MCF 10A (cell line): ENCODE results near the gene WNT3. TPM values are rescaled to one million over a fixed set of nuclear protein-coding genes. Genes with fewer than 3 reads are reported as not detected.
A peak's percentile ranks its signal among the peaks of the same experiment; 100 is the strongest.

Experiments used
- BruUV-seq: library from RNA; stranded (reverse); fragments of 400-500 nt; replicated peaks from 2 replicates; lab custom pipeline; 2021; lab: Mats Ljungman, UMichigan
- CTCF ChIA-PET: fragments of 300-600 bp; sonication (Branson Sonifier 250); formaldehyde crosslinking; extraction: SDS; loops from one replicate; lab custom pipeline; 2021; ENCODE audit warnings: antibody characterized with exemption, inconsistent platforms; lab: Yijun Ruan, JAX
- POLR2A ChIA-PET: fragments of 300-600, 350-650 bp; sonication (Branson Sonifier 250); formaldehyde crosslinking; extraction: SDS; loops from one replicate; lab custom pipeline; 2020; ENCODE audit warnings: antibody characterized with exemption, inconsistent platforms; lab: Yijun Ruan, JAX
- DNase-seq: peaks from one replicate; pipeline ENCODE4 v3.0.0-alpha.2; 2018; ENCODE audit not compliant: unreplicated experiment
- H3K27ac Mint-ChIP-seq: one replicate; pipeline ENCODE4 v1.8.0; 2022; ENCODE audit warnings: mild to moderate bottlenecking, low read depth, mixed read lengths; ENCODE audit not compliant: unreplicated experiment
- H3K27me3 Mint-ChIP-seq: one replicate; pipeline ENCODE4 v1.8.0; 2022; ENCODE audit warnings: mixed read lengths; ENCODE audit not compliant: insufficient read depth, unreplicated experiment
- H3K36me3 Mint-ChIP-seq: one replicate; pipeline ENCODE4 v1.8.0; 2022; ENCODE audit warnings: mild to moderate bottlenecking, moderate library complexity, mixed read lengths; ENCODE audit not compliant: insufficient read depth, unreplicated experiment
- H3K4me1 Mint-ChIP-seq: one replicate; pipeline ENCODE4 v1.8.0; 2022; ENCODE audit warnings: mixed read lengths; ENCODE audit not compliant: insufficient read depth, unreplicated experiment
- H3K4me3 Mint-ChIP-seq: one replicate; pipeline ENCODE4 v1.8.0; 2022; ENCODE audit warnings: mild to moderate bottlenecking, moderate library complexity, mixed read lengths; ENCODE audit not compliant: unreplicated experiment
- H3K9me3 Mint-ChIP-seq: one replicate; pipeline ENCODE4 v1.8.0; 2022; ENCODE audit warnings: mixed read lengths; ENCODE audit not compliant: unreplicated experiment
- intact Hi-C: fragments of 100-400 bp; cut with micrococcal nuclease; formaldehyde crosslinking; loops from 2 replicates; pipeline ENCODE4 v1.14.1; 2022
- total RNA-seq: library from RNA; stranded (reverse); gene quantifications from 2 replicates; pipeline ENCODE4 v1.2.3, GENCODE V29; 2022
- TF ChIP-seq, protein P1 (sequence below): fragments of 200-600 bp; IDR thresholded peaks from one replicate; pipeline ENCODE4 v1.8.0; 2022; ENCODE audit warnings: antibody characterized with exemption, mild to moderate bottlenecking; ENCODE audit not compliant: unreplicated experiment

WNT3 gene
- total RNA-seq, 1 experiment from 2014 or later, result 2.4 TPM

DNA sequence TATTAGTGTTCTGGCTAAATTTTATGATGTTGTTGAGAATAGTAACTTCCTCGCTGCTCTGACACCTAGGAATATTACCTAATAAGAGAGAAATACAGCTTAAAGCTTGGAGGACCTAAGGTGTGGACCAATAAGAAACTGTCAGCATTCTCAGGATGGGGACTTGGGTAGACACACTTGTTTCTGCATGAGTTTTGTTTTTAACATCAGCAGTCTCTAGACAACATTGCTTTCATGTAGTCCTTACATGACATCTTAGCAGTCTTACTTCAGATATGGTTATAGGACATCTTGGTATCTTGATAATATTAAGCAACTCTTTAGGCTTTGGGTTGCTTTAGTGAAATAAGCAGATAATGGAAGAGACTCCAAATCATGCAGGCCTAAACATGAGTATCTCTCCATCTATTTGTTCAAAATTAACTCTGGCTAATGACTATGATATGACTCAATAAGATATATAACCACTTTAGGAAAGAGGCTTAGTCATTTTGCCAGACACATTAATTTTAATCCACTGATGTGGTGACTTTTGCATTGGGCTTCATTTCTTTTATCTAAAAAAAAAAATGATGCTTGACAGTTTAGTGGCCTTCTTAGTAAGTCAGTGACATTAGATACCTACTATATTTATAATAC lies 84.5 kb downstream of the WNT3 start:
- TF ChIP-seq, protein P1, sequence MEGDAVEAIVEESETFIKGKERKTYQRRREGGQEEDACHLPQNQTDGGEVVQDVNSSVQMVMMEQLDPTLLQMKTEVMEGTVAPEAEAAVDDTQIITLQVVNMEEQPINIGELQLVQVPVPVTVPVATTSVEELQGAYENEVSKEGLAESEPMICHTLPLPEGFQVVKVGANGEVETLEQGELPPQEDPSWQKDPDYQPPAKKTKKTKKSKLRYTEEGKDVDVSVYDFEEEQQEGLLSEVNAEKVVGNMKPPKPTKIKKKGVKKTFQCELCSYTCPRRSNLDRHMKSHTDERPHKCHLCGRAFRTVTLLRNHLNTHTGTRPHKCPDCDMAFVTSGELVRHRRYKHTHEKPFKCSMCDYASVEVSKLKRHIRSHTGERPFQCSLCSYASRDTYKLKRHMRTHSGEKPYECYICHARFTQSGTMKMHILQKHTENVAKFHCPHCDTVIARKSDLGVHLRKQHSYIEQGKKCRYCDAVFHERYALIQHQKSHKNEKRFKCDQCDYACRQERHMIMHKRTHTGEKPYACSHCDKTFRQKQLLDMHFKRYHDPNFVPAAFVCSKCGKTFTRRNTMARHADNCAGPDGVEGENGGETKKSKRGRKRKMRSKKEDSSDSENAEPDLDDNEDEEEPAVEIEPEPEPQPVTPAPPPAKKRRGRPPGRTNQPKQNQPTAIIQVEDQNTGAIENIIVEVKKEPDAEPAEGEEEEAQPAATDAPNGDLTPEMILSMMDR, result no peak
- Mint-ChIP-seq H3K4me1 (no peaks in the 10 kb centered on the region), H3K36me3 (no peaks in the 10 kb centered on the region), H3K27me3 (no peaks in the 10 kb centered on the region), H3K9me3 (no peaks in the 10 kb centered on the region), H3K4me3 (no peak overlapping the region), H3K27ac (no peak overlapping the region)
- CTCF ChIA-PET, result no interaction called here
- intact Hi-C loops, result no loop called here
- BruUV-seq, result no TSS peak
- POLR2A ChIA-PET, result no interaction called here
- peak; percentile 9 for DNase-seq

DNA sequence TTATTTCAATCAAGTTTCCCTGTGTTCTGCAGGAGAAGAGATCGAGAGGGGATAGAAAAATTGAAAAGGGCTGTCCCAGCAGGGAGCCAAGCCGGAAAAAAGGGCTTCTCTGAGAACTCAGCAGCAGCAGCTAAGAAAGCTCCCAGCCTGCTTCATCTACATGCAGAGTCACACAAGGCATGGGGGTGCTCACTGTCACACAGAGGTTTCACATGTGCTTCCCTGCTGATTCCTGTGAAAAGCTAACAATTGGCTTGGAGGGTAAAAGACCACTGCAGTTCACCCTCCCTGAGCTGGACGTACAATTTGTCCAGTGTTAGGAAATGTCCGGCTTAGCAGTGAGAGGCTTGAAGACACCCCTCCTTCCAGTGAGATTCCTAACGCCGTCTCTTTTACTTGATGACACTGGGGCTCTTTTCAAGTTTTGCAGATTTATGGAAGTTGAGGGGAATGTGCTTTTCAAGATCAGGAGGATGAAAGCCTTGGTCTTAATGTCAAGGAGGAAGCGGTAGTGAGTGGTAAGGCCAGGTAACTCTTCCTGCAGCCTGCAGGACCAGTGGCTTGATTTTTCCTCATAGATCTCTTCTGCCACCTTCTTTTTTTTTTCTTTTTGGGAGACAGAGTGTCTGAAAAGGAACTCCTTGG lies 85.6 kb downstream of the WNT3 start:
- CTCF ChIA-PET, result no interaction called here
- DNase-seq, result no peak

DNA sequence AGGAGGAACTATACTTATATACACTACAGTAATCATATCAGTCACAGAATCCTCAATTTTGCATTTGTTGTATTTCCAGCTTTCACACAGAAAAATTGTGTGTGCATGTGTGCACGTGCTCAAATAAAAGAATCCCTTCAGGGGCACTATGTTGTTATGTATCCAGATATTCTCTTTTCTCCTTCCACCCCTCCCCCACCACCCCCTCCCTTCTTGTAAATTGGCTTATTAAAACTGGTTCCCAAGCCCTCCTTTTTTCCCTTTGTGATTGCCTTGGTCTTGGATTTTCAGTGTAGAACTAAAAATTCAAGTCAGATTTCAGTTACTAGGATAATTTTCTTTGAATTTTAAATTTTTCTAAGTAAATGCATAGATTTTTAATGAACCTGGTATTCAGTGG lies 86.3 kb downstream of the WNT3 start:
- no peaks in the 10 kb centered on the region for H3K9me3 Mint-ChIP-seq
- H3K4me1 Mint-ChIP-seq, result peaks cover 7% of the 10 kb centered on the region
- BruUV-seq, result no TSS peak
- CTCF ChIA-PET, result no interaction called here
- no peak overlapping the region for H3K27ac Mint-ChIP-seq
- no peak overlapping the region for H3K4me3 Mint-ChIP-seq
- TF ChIP-seq, protein P1, result no peak
- POLR2A ChIA-PET, result interaction anchor here (1.5 kb wide), 1 partner anchor 9 kb away, joined by 9 read pairs; no protein-coding TSS in a partner anchor
- no peaks in the 10 kb centered on the region for H3K27me3 Mint-ChIP-seq
- intact Hi-C loops, result no loop called here
- no peak for DNase-seq
- no peaks in the 10 kb centered on the region for H3K36me3 Mint-ChIP-seq

More for the DNA sequence above, 85.6 kb downstream of the WNT3 start:
- no TSS peak for BruUV-seq
- Mint-ChIP-seq H3K4me3 (no peak overlapping the region), H3K36me3 (no peaks in the 10 kb centered on the region), H3K9me3 (no peaks in the 10 kb centered on the region), H3K27me3 (no peaks in the 10 kb centered on the region), H3K4me1 (no peaks in the 10 kb centered on the region), H3K27ac (no peak overlapping the region)
- POLR2A ChIA-PET, result no interaction called here
- TF ChIP-seq, protein P1, result no peak
- intact Hi-C loops, result no loop called here

DNA sequence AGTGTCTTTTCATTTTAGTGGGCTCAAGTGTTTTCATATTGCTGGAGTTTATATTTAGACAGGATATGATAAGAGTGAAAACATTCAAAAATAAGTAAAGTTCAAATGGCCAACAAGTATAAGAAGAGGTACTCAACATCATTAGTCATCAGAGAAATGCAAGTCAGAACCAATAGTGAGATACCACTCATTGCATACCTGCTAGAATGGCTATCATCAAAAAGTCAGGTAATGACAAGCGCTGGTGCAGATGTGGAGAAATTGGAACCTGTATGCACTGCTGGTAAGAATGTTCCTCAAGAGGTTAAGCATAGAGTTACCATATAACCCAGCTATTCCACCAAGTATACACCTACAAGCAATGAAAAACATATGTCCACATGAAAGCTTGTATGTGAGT lies 87.8 kb downstream of the WNT3 start:
- BruUV-seq, result no TSS peak
- no peak for DNase-seq
- Mint-ChIP-seq H3K4me1 (peaks cover 9% of the 10 kb centered on the region), H3K27me3 (no peaks in the 10 kb centered on the region), H3K36me3 (no peaks in the 10 kb centered on the region), H3K4me3 (no peak overlapping the region), H3K27ac (no peak overlapping the region), H3K9me3 (no peaks in the 10 kb centered on the region)
- TF ChIP-seq, protein P1, result no peak
- ChIA-PET POLR2A (interaction anchor here (0.9 to 1.5 kb wide), 2 partner anchors 10 to 27 kb away, joined by 3 to 9 read pairs; no protein-coding TSS in a partner anchor), CTCF (no interaction called here)
- intact Hi-C loops, result no loop called here
